SKM-1 treated with dmso at 0.1 percent for 144 hours (cell line): ENCODE measurements around the gene CHRDL2.

ENCODE experiments used
- DNase-seq: peaks from one replicate; lab custom pipeline; 2025; ENCODE audit not compliant: unreplicated experiment; lab: John Stamatoyannopoulos, UW

CHRDL2 gene

GRCh38 chr11:74748211-74749126 lies 17.2 kb upstream of the CHRDL2 start, which contains the start of gene RNF169:
RNF169 (plus strand) TSS chr11:74748849; CDS start chr11:74748881, 32 bp downstream.
- DNase-seq: peak; percentile 94

- no peak for DNase-seq
These were observed 15.6 kb upstream of the CHRDL2 start for GRCh38 chr11:74746868-74747267.

GRCh38 chr11:74744277-74744676 lies 13.1 kb upstream of the CHRDL2 start:
- no peak for DNase-seq

- DNase-seq: no peak
These were observed 12.4 kb upstream of the CHRDL2 start for GRCh38 chr11:74743640-74744039.

GRCh38 chr11:74742070-74742469 lies 10.8 kb upstream of the CHRDL2 start:
- no peak for DNase-seq

- DNase-seq: peak; percentile 61
These were observed 8.5 kb upstream of the CHRDL2 start for GRCh38 chr11:74739546-74740270.

GRCh38 chr11:74736031-74736430 lies 4.8 kb upstream of the CHRDL2 start:
- no peak for DNase-seq

- DNase-seq: no peak
These were observed 4.2 kb upstream of the CHRDL2 start for GRCh38 chr11:74735365-74735928.

GRCh38 chr11:74734559-74734925 lies 3.3 kb upstream of the CHRDL2 start:
- no peak for DNase-seq

- no peak for DNase-seq
These were observed 510 bp downstream of the CHRDL2 start for GRCh38 chr11:74730571-74731260.

GRCh38 chr11:74729397-74729796 lies 1.8 kb downstream of the CHRDL2 start:
- DNase-seq: no peak

- DNase-seq: peak; percentile 43
These were observed 4.6 kb downstream of the CHRDL2 start for GRCh38 chr11:74726547-74727182.

- DNase-seq: no peak
These were observed 5.5 kb downstream of the CHRDL2 start for GRCh38 chr11:74725701-74726100.

- no peak for DNase-seq
These were observed 7.7 kb downstream of the CHRDL2 start for GRCh38 chr11:74723511-74723910.

- DNase-seq: no peak
These were observed 9.8 kb downstream of the CHRDL2 start for GRCh38 chr11:74721479-74721835.

GRCh38 chr11:74720596-74721478 lies 10.4 kb downstream of the CHRDL2 start:
- DNase-seq: peak; percentile 15

GRCh38 chr11:74719011-74719410 lies 12.2 kb downstream of the CHRDL2 start:
- DNase-seq: no peak

GRCh38 chr11:74717221-74717969 lies 13.8 kb downstream of the CHRDL2 start:
- no peak for DNase-seq

- DNase-seq: no peak
These were observed 16.3 kb downstream of the CHRDL2 start for GRCh38 chr11:74714904-74715303.
